K562 (cell line): ENCODE results near the gene ALOX12. TPM values are rescaled to one million over a fixed set of nuclear protein-coding genes. Genes with fewer than 3 reads are reported as not detected.

ENCODE experiments used
- ATAC-seq: fragments of 200-7000 bp; cut with Tn5 transposase; 3 replicates; pipeline ENCODE4 v1.9.1; 2020; ENCODE audit warnings: moderate library complexity
- BruUV-seq: library from RNA; stranded (reverse); fragments of 400-500 nt; replicated peaks from 2 replicates; lab custom pipeline; 2021; lab: Mats Ljungman, UMichigan
- CTCF ChIA-PET: fragments of 300-600 bp; formaldehyde crosslinking; extraction: SDS; loops from one replicate; lab custom pipeline; 2021; ENCODE audit warnings: low intra/inter-chr PET ratio; lab: Yijun Ruan, JAX
- POLR2A ChIA-PET: fragments of 300-600, 350-650 bp; sonication (Branson Sonifier 250); formaldehyde crosslinking; extraction: SDS; loops from one replicate; lab custom pipeline; 2021; ENCODE audit warnings: antibody characterized with exemption, inconsistent platforms; lab: Yijun Ruan, JAX
- DNase-seq, 4 experiments: peaks; one replicate each; pipeline versions ENCODE4 v3.0.0 to v3.0.0-alpha.2; 2011 to 2018; ENCODE audit warnings: low spot score in 3 of 4, mixed read lengths in 3 of 4; ENCODE audit errors: extremely low read depth in 1 of 4
- FAIRE-seq: peaks from 2 replicates; lab custom pipeline; 2011; peaks lifted over from hg19 to GRCh38; lab: Jason Lieb, UNC
- H2AFZ ChIP-seq: 2 replicates; pipeline ENCODE4 v1.6.0; 2011; ENCODE audit warnings: low read depth, low read length, control low read depth, inconsistent platforms
- H3K27ac ChIP-seq: fragments of 200-600 bp; 3 replicates; pipeline ENCODE4 v1.8.0; 2011; ENCODE audit warnings: low read depth, mild to moderate bottlenecking, control low read depth, inconsistent platforms, low read length, moderate library complexity, mixed read lengths; ENCODE audit errors: extremely low read depth
- H3K27me3 ChIP-seq, 2 experiments: fragments of 300-600 bp in 1 of 2; 2 replicates in 1 of 2; 3 replicates in 1 of 2; pipeline versions ENCODE4 v1.6.0 to v1.8.0; 2011; ENCODE audit warnings: inconsistent platforms in 2 of 2, low read length in 2 of 2, mild to moderate bottlenecking in 1 of 2, mixed read lengths in 1 of 2, moderate library complexity in 1 of 2; ENCODE audit not compliant: control insufficient read depth in 2 of 2, insufficient read depth in 2 of 2
- H3K36me3 ChIP-seq: fragments of 300-600 bp; 3 replicates; pipeline ENCODE4 v1.8.0; 2011; ENCODE audit warnings: mild to moderate bottlenecking, low read length, inconsistent platforms; ENCODE audit not compliant: control insufficient read depth, insufficient read depth
- H3K4me1 ChIP-seq, 2 experiments: fragments of 200-600 bp in 1 of 2; replicated peaks in 1 of 2; 2 replicates in 1 of 2; 3 replicates in 1 of 2; pipeline versions ENCODE4 v1.5.1 to v1.8.0; 2011; ENCODE audit warnings: inconsistent platforms in 2 of 2, low read length in 2 of 2, mild to moderate bottlenecking in 1 of 2, mixed read lengths in 1 of 2, moderate library complexity in 1 of 2; ENCODE audit not compliant: control insufficient read depth in 2 of 2, insufficient read depth in 2 of 2
- H3K4me2 ChIP-seq: 2 replicates; pipeline ENCODE4 v1.6.1; 2011; ENCODE audit warnings: low read length, control low read depth, inconsistent platforms, mixed read lengths; ENCODE audit not compliant: insufficient read depth
- H3K4me3 ChIP-seq: fragments of 200-600 bp; sonication (generic), shearing (Covaris generic); 2 replicates; pipeline ENCODE4 v1.5.1; 2016; ENCODE audit warnings: control low read depth, inconsistent platforms
- H3K79me2 ChIP-seq: fragments of 200-600 bp; 3 replicates; pipeline ENCODE4 v1.8.0; 2011; ENCODE audit warnings: low read length, inconsistent platforms; ENCODE audit not compliant: control insufficient read depth, insufficient read depth
- H3K9ac ChIP-seq, 2 experiments: 2 replicates each; pipeline versions ENCODE4 v1.6.0 to v1.6.1; 2011; ENCODE audit warnings: low read depth in 2 of 2, low read length in 2 of 2, control low read depth in 1 of 2, inconsistent platforms in 1 of 2, mild to moderate bottlenecking in 1 of 2, mixed read lengths in 1 of 2; ENCODE audit not compliant: insufficient read depth in 1 of 2
- H3K9me1 ChIP-seq: one replicate; pipeline ENCODE4 v1.6.0; 2011; ENCODE audit warnings: inconsistent platforms, mild to moderate bottlenecking, low read length, moderate library complexity; ENCODE audit not compliant: control insufficient read depth, insufficient read depth
- H3K9me3 ChIP-seq: replicated peaks from 2 replicates; pipeline ENCODE4 v1.5.1; 2011; ENCODE audit warnings: low read depth, low read length, inconsistent platforms; ENCODE audit not compliant: control insufficient read depth, insufficient read depth
- H4K20me1 ChIP-seq: replicated peaks from 2 replicates; pipeline ENCODE4 v1.6.1; 2011; ENCODE audit warnings: low read length, inconsistent platforms, mixed read lengths; ENCODE audit not compliant: control insufficient read depth, insufficient read depth
- ARID1B ChIP-seq: fragments of 450-650 bp; IDR thresholded peaks from 2 replicates; pipeline ENCODE4 v1.6.1; 2016; ENCODE audit warnings: antibody characterized with exemption, mild to moderate bottlenecking, inconsistent platforms
- ATF6 ChIP-seq: sonication (generic); formaldehyde crosslinking; IDR thresholded peaks from 2 replicates; pipeline ENCODE4 v1.4.0; 2020; ENCODE audit warnings: mild to moderate bottlenecking, missing genetic modification reagents
- CC2D1A ChIP-seq: fragments of 450-650 bp; IDR thresholded peaks from 2 replicates; pipeline ENCODE4 v1.6.1; 2017; ENCODE audit warnings: mild to moderate bottlenecking
- CEBPB ChIP-seq: fragments of 450-650 bp; IDR thresholded peaks from 2 replicates; pipeline ENCODE4 v1.6.1; 2016; ENCODE audit warnings: missing genetic modification characterization, missing compliant biosample characterization
- CHCHD3 ChIP-seq: fragments of 250-450 bp; sonication (Bioruptor Pico); IDR thresholded peaks from 2 replicates; pipeline ENCODE4 v2.1.2; 2022; ENCODE audit warnings: mild to moderate bottlenecking
- CREB5 ChIP-seq: fragments of 250-450 bp; sonication (Bioruptor Pico); IDR thresholded peaks from 2 replicates; pipeline ENCODE4 v1.5.0; 2020; ENCODE audit warnings: mild to moderate bottlenecking
- EP400 ChIP-seq: fragments of 450-650 bp; IDR thresholded peaks from 2 replicates; pipeline ENCODE4 v1.6.1; 2017; ENCODE audit warnings: antibody characterized with exemption, mild to moderate bottlenecking, moderate library complexity
- NONO ChIP-seq, 2 experiments: fragments of 200-400 bp in 1 of 2; fragments of 450-650 bp in 1 of 2; formaldehyde crosslinking in 1 of 2; IDR thresholded peaks; 2 replicates each; pipeline ENCODE4 v1.6.1; 2017; ENCODE audit warnings: low read depth in 2 of 2, mild to moderate bottlenecking in 2 of 2, moderate library complexity in 2 of 2, low read length in 1 of 2
- SMARCE1 ChIP-seq: fragments of 450-650 bp; IDR thresholded peaks from 2 replicates; pipeline ENCODE4 v1.7.1; 2016; ENCODE audit warnings: mild to moderate bottlenecking
- STAT5B ChIP-seq: fragments of 250-450 bp; sonication (Bioruptor Pico); IDR thresholded peaks from 2 replicates; pipeline ENCODE4 v1.8.0; 2021; ENCODE audit warnings: mild to moderate bottlenecking, inconsistent platforms
- TAL1 ChIP-seq: fragments of 450-650 bp; IDR thresholded peaks from 2 replicates; pipeline ENCODE4 v1.6.1; 2016; ENCODE audit warnings: mild to moderate bottlenecking
- ZNF23 ChIP-seq: fragments of 250-450 bp; sonication (Bioruptor Pico); IDR thresholded peaks from 2 replicates; pipeline ENCODE4 v1.4.0; 2020; ENCODE audit warnings: mild to moderate bottlenecking
- WGBS: fragments of 100-300 bp; shearing (Covaris generic); methylation state at CpG from one replicate; pipeline ENCODE4 v1.1.6; 2016; ENCODE audit warnings: low coverage, mixed read lengths; ENCODE audit not compliant: insufficient coverage; ENCODE audit errors: missing lambda C conversion rate; 5-methylcytosine and 5-hydroxymethylcytosine counted together
- in situ Hi-C: fragments of 300-500 bp; cut with MboI; formaldehyde crosslinking; loops from 4 replicates; pipeline ENCODE4 v1.15.0; 2018; ENCODE audit warnings: inconsistent platforms, mixed read lengths
- intact Hi-C: fragments of 100-400 bp; cut with micrococcal nuclease; formaldehyde crosslinking; loops from 2 replicates; pipeline ENCODE4 v1.14.2; 2022
- polyA plus RNA-seq, 8 experiments: library from polyadenylated mRNA; depleted of rRNA in 4 of 8; stranded (reverse) in 5 of 8; unstranded in 3 of 8; fragments of >200 nt; fragmentation: Nextera tagmentation in 2 of 8; fragmentation: Illumina TruSeq in 1 of 8; extraction: Ambion mirVana in 2 of 8; extraction: Trizol in 1 of 8; gene quantifications; 2 replicates each; pipeline versions ENCODE4 v1.2.1 to v1.2.3, GENCODE V29; 2011 to 2014; ENCODE audit warnings: inconsistent platforms in 1 of 8, missing spikeins in 1 of 8
- total RNA-seq, 7 experiments: library from RNA; depleted of rRNA in 6 of 7; stranded (reverse); fragments of >200 nt in 6 of 7; fragmentation: Illumina TruSeq in 2 of 7; extraction: Trizol in 2 of 7; gene quantifications; 2 replicates each; pipeline versions ENCODE4 v1.2.1 to v1.2.3, GENCODE V29; 2011 to 2021; ENCODE audit warnings: low replicate concordance in 1 of 7

ALOX12 gene
- total and polyA plus RNA-seq, 9 of the 15 experiments (the other 6 are each of a cell fraction or from before 2014, with no cell fraction given), result 0.09 to 1.1 (median 0.47) TPM; not detected in 1

GRCh38 chr17:6948976-6949375 lies 46.9 kb upstream of the ALOX12 start:
- no peaks in the 10 kb centered on the region for H3K79me2 ChIP-seq
- WGBS, result 75% methylated on average over 3 of the region's 3 CpGs
- POLR2A ChIA-PET, result interaction anchor here (0.9 to 1.1 kb wide), 2 partner anchors 9 to 11 kb away, joined by 3 read pairs; no protein-coding TSS in a partner anchor
- no peak for TF ChIP-seq CREB5 (CRISPR knock-in tag)
- TF ChIP-seq ATF6 (CRISPR knock-in tag), result no peak
- TF ChIP-seq TAL1, result no peak
- no peak for TF ChIP-seq EP400
- no peak for TF ChIP-seq CHCHD3 (CRISPR knock-in tag)
- TF ChIP-seq SMARCE1, result no peak
- TF ChIP-seq ARID1B, result no peak
- no peak for TF ChIP-seq STAT5B
- TF ChIP-seq CEBPB (tag), result no peak
- TF ChIP-seq ZNF23 (CRISPR knock-in tag), result no peak
- no peak for TF ChIP-seq CC2D1A
- TF ChIP-seq NONO (IDR thresholded peaks at IDR 0.05; ENCODE audit: low read depth in 2 of 2, low read length in 1 of 2), result no peak
- TF ChIP-seq, all 486 proteins: peak for 0
- H3K4me2 ChIP-seq, result no peak overlapping the region
- DNase-seq, result no peak
- H3K27me3 ChIP-seq, result no peaks in the 10 kb centered on the region
- peak overlapping the region; percentile 84 for H2AFZ ChIP-seq
- no peak overlapping the region for H3K9ac ChIP-seq
- FAIRE-seq, result no peak
- no peaks in the 10 kb centered on the region for H3K36me3 ChIP-seq
- no peaks in the 10 kb centered on the region for H4K20me1 ChIP-seq
- H3K4me1 ChIP-seq, result peaks cover 0 to 6% of the 10 kb centered on the region in 2 experiments; a peak in 2 of 5 replicates
- intact Hi-C loops (no loop called here), in situ Hi-C loops (no loop called here)
- CTCF ChIA-PET, result no interaction called here
- BruUV-seq, result no TSS peak
- no peak for ATAC-seq
- H3K9me1 ChIP-seq, result no peaks in the 10 kb centered on the region
- no peak overlapping the region for H3K4me3 ChIP-seq
- peak overlapping the region; percentile 49; the same call in 1 of the 3 replicates for H3K27ac ChIP-seq
- H3K9me3 ChIP-seq, result no peaks in the 10 kb centered on the region
